CD14-positive monocyte (primary cell): ENCODE data around the gene CD36. TPM values are rescaled to one million over a fixed set of nuclear protein-coding genes. Genes with fewer than 3 reads are reported as not detected.

ENCODE experiments used
- DNase-seq, 3 donors: peaks; one replicate each; pipeline ENCODE4 v3.0.0-alpha.2; 2011 to 2022
- H2AFZ ChIP-seq: 2 replicates; pipeline ENCODE4 v1.6.0; 2012; ENCODE audit warnings: mild to moderate bottlenecking, low read depth, low read length, inconsistent platforms; ENCODE audit not compliant: insufficient read depth, poor library complexity, severe bottlenecking
- H3K27ac ChIP-seq, 2 donors: 1 replicate in 1 of 2; 2 replicates in 1 of 2; pipeline ENCODE4 v1.5.1; 2012 to 2013; ENCODE audit warnings: low read length in 2 of 2, control low read depth in 1 of 2, inconsistent platforms in 1 of 2, low read depth in 1 of 2, mild to moderate bottlenecking in 1 of 2
- H3K27me3 ChIP-seq, 2 donors: one replicate each; pipeline versions ENCODE4 v1.6.0 to v1.6.1; 2011 to 2013; ENCODE audit warnings: low read length in 2 of 2; ENCODE audit not compliant: control insufficient read depth in 2 of 2, insufficient read depth in 2 of 2
- H3K36me3 ChIP-seq, 2 donors: replicated peaks in 1 of 2; 1 replicate in 1 of 2; 2 replicates in 1 of 2; pipeline versions ENCODE4 v1.5.1 to v1.6.1; 2012 to 2013; ENCODE audit warnings: low read length in 2 of 2, control low read depth in 1 of 2, inconsistent platforms in 1 of 2, mild to moderate bottlenecking in 1 of 2; ENCODE audit not compliant: insufficient read depth in 2 of 2, control insufficient read depth in 1 of 2
- H3K4me1 ChIP-seq, 2 donors: 1 replicate in 1 of 2; 2 replicates in 1 of 2; pipeline versions ENCODE4 v1.5.1 to v1.6.1; 2012 to 2013; ENCODE audit warnings: low read length in 2 of 2, control low read depth in 1 of 2, inconsistent platforms in 1 of 2, mild to moderate bottlenecking in 1 of 2, moderate library complexity in 1 of 2; ENCODE audit not compliant: insufficient read depth in 2 of 2, control insufficient read depth in 1 of 2
- H3K4me2 ChIP-seq: replicated peaks from 2 replicates; pipeline ENCODE3; 2012; ENCODE audit warnings: low read length, moderate library complexity, mild to moderate bottlenecking; ENCODE audit not compliant: poor library complexity, severe bottlenecking; ENCODE audit errors: extremely low read depth
- H3K4me3 ChIP-seq, 3 experiments: fragments of 200-600 bp in 1 of 3; sonication (generic) in 1 of 3; replicated peaks in 1 of 3; 1 replicate in 2 of 3; 2 replicates in 1 of 3; pipeline ENCODE4 v1.5.1; 2011 to 2013; ENCODE audit warnings: low read length in 3 of 3, mild to moderate bottlenecking in 3 of 3, control low read depth in 2 of 3, low read depth in 2 of 3, inconsistent platforms in 1 of 3, moderate library complexity in 1 of 3
- H3K79me2 ChIP-seq: 2 replicates; pipeline ENCODE4 v1.6.0; 2012; ENCODE audit warnings: mild to moderate bottlenecking, control low read depth, inconsistent platforms, low read length, moderate library complexity; ENCODE audit not compliant: insufficient read depth
- H3K9ac ChIP-seq: 2 replicates; pipeline ENCODE4 v1.6.0; 2017; ENCODE audit warnings: low read length, mild to moderate bottlenecking; ENCODE audit not compliant: insufficient read depth, poor library complexity, severe bottlenecking
- H3K9me3 ChIP-seq, 2 donors: replicated peaks in 1 of 2; 1 replicate in 1 of 2; 2 replicates in 1 of 2; pipeline versions ENCODE4 v1.5.1 to v1.6.1; 2012 to 2013; ENCODE audit warnings: low read length in 2 of 2, control low read depth in 1 of 2; ENCODE audit not compliant: control insufficient read depth in 1 of 2, insufficient read depth in 1 of 2
- H4K20me1 ChIP-seq: 2 replicates; pipeline ENCODE4 v1.6.0; 2012; ENCODE audit warnings: mild to moderate bottlenecking, low read length, control low read depth, moderate library complexity; ENCODE audit not compliant: insufficient read depth
- H3K27ac Mint-ChIP-seq, 7 donors: one replicate each; pipeline ENCODE4 v1.8.0; 2020; ENCODE audit warnings: mild to moderate bottlenecking in 7 of 7, mixed read lengths in 7 of 7, moderate library complexity in 6 of 7, inconsistent platforms in 2 of 7
- H3K27me3 Mint-ChIP-seq, 3 donors: one replicate each; pipeline ENCODE4 v1.8.0; 2021 to 2022; ENCODE audit warnings: low read depth in 3 of 3, mild to moderate bottlenecking in 3 of 3, mixed read lengths in 3 of 3, moderate library complexity in 3 of 3, inconsistent platforms in 1 of 3
- H3K36me3 Mint-ChIP-seq, 2 donors: one replicate each; pipeline ENCODE4 v1.8.0; 2020; ENCODE audit warnings: mixed read lengths in 2 of 2, inconsistent platforms in 1 of 2, mild to moderate bottlenecking in 1 of 2
- H3K4me1 Mint-ChIP-seq: one replicate; pipeline ENCODE4 v1.8.0; 2020; ENCODE audit warnings: mild to moderate bottlenecking, mixed read lengths
- H3K4me3 Mint-ChIP-seq, 2 donors: one replicate each; pipeline ENCODE4 v1.8.0; 2020; ENCODE audit warnings: mild to moderate bottlenecking in 2 of 2, mixed read lengths in 2 of 2, moderate library complexity in 1 of 2
- H3K9me3 Mint-ChIP-seq, 7 donors: one replicate each; pipeline ENCODE4 v1.8.0; 2020 to 2022; ENCODE audit warnings: mixed read lengths in 7 of 7, mild to moderate bottlenecking in 6 of 7, moderate library complexity in 6 of 7, inconsistent platforms in 2 of 7
- CTCF ChIP-seq: fragments of 200-600 bp; IDR thresholded peaks from one replicate; pipeline ENCODE4 v1.8.0; 2022; ENCODE audit warnings: antibody characterized with exemption, mild to moderate bottlenecking
- WGBS: methylation state at CpG from one replicate; pipeline ENCODE4 v1.1.5; 2013; ENCODE audit warnings: missing lambda C conversion rate; ENCODE audit not compliant: insufficient coverage; 5-methylcytosine and 5-hydroxymethylcytosine counted together
- intact Hi-C, 2 donors: fragments of 100-400 bp; cut with micrococcal nuclease; formaldehyde crosslinking; loops; one replicate each; pipeline versions ENCODE4 v1.15.0 to v1.15.1; 2023
- polyA plus RNA-seq, 3 donors: library from polyadenylated mRNA; depleted of rRNA in 1 of 3; unstranded in 2 of 3; stranded (reverse) in 1 of 3; fragments of 300-500 nt in 2 of 3; fragments of >200 nt in 1 of 3; fragmentation: Illumina TruSeq in 2 of 3; gene quantifications; 1 replicate in 2 of 3; 2 replicates in 1 of 3; pipeline ENCODE4 v1.2.3, GENCODE V29; 2012 to 2021

The CD36 gene
- polyA plus RNA-seq, 3 donors, result 735 to 1,210 (median 1,135) TPM

GRCh38 chr7:80622541-80622940 is 15.9 kb upstream of the CD36 start:
- no peak overlapping the region for H2AFZ ChIP-seq

GRCh38 chr7:80623503-80624252 is 14.8 kb upstream of the CD36 start:
- H3K4me2 ChIP-seq, result peak overlapping the region; percentile 4
- intact Hi-C loops, result no loop called here
- Mint-ChIP-seq H3K9me3 (peaks cover 0 to 5% (median 0%) of the 10 kb centered on the region in 7 donors), H3K36me3 (no peaks in the 10 kb centered on the region), H3K4me3 (no peak overlapping the region), H3K27me3 (no peaks in the 10 kb centered on the region), H3K27ac (peak overlapping the region in 4 of 7 donors; percentile 23 to 73 (median 59)), H3K4me1 (peaks cover 44% of the 10 kb centered on the region)
- H3K4me3 ChIP-seq, result no peak overlapping the region
- H4K20me1 ChIP-seq, result no peaks in the 10 kb centered on the region
- H3K79me2 ChIP-seq, result no peaks in the 10 kb centered on the region
- H3K9me3 ChIP-seq, result no peaks in the 10 kb centered on the region
- no peak for TF ChIP-seq CTCF
- peak overlapping the region in 1 of 2 donors; percentile 47 for H3K27ac ChIP-seq
- no peak overlapping the region for H3K9ac ChIP-seq
- WGBS, result 93% methylated on average over 2 of the region's 3 CpGs
- no peaks in the 10 kb centered on the region for H3K27me3 ChIP-seq
- peak overlapping the region; percentile 13 for H2AFZ ChIP-seq
- no peaks in the 10 kb centered on the region for H3K36me3 ChIP-seq
- H3K4me1 ChIP-seq, result peaks cover 50 to 57% of the 10 kb centered on the region in 2 donors
- no peak for DNase-seq

More at GRCh38 chr7:80622541-80622940, 15.9 kb upstream of the CD36 start:
- TF ChIP-seq CTCF, result no peak
- H3K27me3 ChIP-seq, result no peaks in the 10 kb centered on the region
- H3K36me3 Mint-ChIP-seq, result no peaks in the 10 kb centered on the region
- H3K9me3 ChIP-seq, result no peaks in the 10 kb centered on the region
- peak overlapping the region in 1 of 3 experiments; percentile 54 for H3K4me3 ChIP-seq
- H4K20me1 ChIP-seq, result no peaks in the 10 kb centered on the region
- H3K9me3 Mint-ChIP-seq, result peaks cover 0 to 5% (median 0%) of the 10 kb centered on the region in 7 donors
- WGBS, result no CpG with 5 or more reads among the region's 1 CpG
- peak overlapping the region; percentile 62 to 90 (median 81) for H3K27ac Mint-ChIP-seq
- H3K27ac ChIP-seq, result peak overlapping the region in 1 of 2 donors; percentile 82
- H3K27me3 Mint-ChIP-seq, result no peaks in the 10 kb centered on the region
- H3K9ac ChIP-seq, result no peak overlapping the region
- intact Hi-C loops, result no loop called here
- H3K4me1 Mint-ChIP-seq, result peaks cover 56% of the 10 kb centered on the region
- peak overlapping the region in 1 of 2 donors; percentile 62 for H3K4me3 Mint-ChIP-seq
- no peaks in the 10 kb centered on the region for H3K79me2 ChIP-seq
- peaks cover 61 to 68% of the 10 kb centered on the region in 2 donors for H3K4me1 ChIP-seq
- no peaks in the 10 kb centered on the region for H3K36me3 ChIP-seq
- peak overlapping the region; percentile 59 for H3K4me2 ChIP-seq
- DNase-seq, result peak; percentile 24 to 67 (median 59)
